GM03348 (cell line): Measurements from ENCODE around the gene SLC39A13.

Experiments used
- DNase-seq: peaks from one replicate; pipeline ENCODE4 v3.0.0; 2012; ENCODE audit warnings: low spot score

SLC39A13 gene

GRCh38 chr11:47384498-47384897, 23.9 kb upstream of the SLC39A13 start:
- DNase-seq: no peak

GRCh38 chr11:47387944-47388696, 20.3 kb upstream of the SLC39A13 start:
- DNase-seq: no peak

- no peak for DNase-seq
Observed at GRCh38 chr11:47388697-47389576, 19.5 kb upstream of the SLC39A13 start.

- no peak for DNase-seq
Observed at GRCh38 chr11:47389577-47390421, 18.6 kb upstream of the SLC39A13 start.

- DNase-seq: no peak
Observed at GRCh38 chr11:47390422-47390760, 18.0 kb upstream of the SLC39A13 start.

- DNase-seq: no peak
Observed at GRCh38 chr11:47391077-47391583, 17.3 kb upstream of the SLC39A13 start.

GRCh38 chr11:47391711-47392432, 16.5 kb upstream of the SLC39A13 start:
- DNase-seq: no peak

GRCh38 chr11:47392546-47393162, 15.7 kb upstream of the SLC39A13 start:
- DNase-seq: no peak

GRCh38 chr11:47393163-47394049, 15.0 kb upstream of the SLC39A13 start:
- peak; percentile 60 for DNase-seq

- DNase-seq: no peak
Observed at GRCh38 chr11:47394050-47394321, 14.4 kb upstream of the SLC39A13 start.

- DNase-seq: no peak
Observed at GRCh38 chr11:47394322-47395222, 13.8 kb upstream of the SLC39A13 start.

GRCh38 chr11:47395223-47396048, 13.0 kb upstream of the SLC39A13 start:
- DNase-seq: no peak

GRCh38 chr11:47396049-47396320, 12.4 kb upstream of the SLC39A13 start:
- no peak for DNase-seq

GRCh38 chr11:47398011-47398410, 10.4 kb upstream of the SLC39A13 start:
- no peak for DNase-seq

GRCh38 chr11:47398551-47398950, 9.8 kb upstream of the SLC39A13 start:
- no peak for DNase-seq

- peak; percentile 69 for DNase-seq
Observed at GRCh38 chr11:47399860-47400767, 8.3 kb upstream of the SLC39A13 start.

GRCh38 chr11:47400768-47401279, 7.6 kb upstream of the SLC39A13 start:
- DNase-seq: no peak
